ENCODE measurements around the gene MROH8.

GRCh38 chr20:37155987-37156386 is 23.4 kb downstream of the MROH8 start:
- TF ChIP-seq HMG20A (CRISPR knock-in tag; IDR thresholded peaks at IDR 0.05; ENCODE audit: borderline replicate concordance) (no peak), SNAPC2 (CRISPR knock-in tag; IDR thresholded peaks at IDR 0.05) (no peak), REST (IDR thresholded peaks at IDR 0.05; ENCODE audit: borderline replicate concordance in 1 of 2, low read depth in 1 of 2, low read length in 2 of 2) (no peak), MAFK (conservative IDR thresholded peaks at IDR 0.05 in 1 of 2, IDR thresholded peaks at IDR 0.05 in 1 of 2; ENCODE audit: low read length in 2 of 2) (no peak), CTCF (CRISPR knock-in tag; IDR thresholded peaks at IDR 0.05) (no peak), CHD2 (IDR thresholded peaks at IDR 0.05; ENCODE audit: low read depth, low read length) (no peak), MAX (IDR thresholded peaks at IDR 0.05) (no peak), HNRNPLL (IDR thresholded peaks at IDR 0.05; ENCODE audit: low read depth, low read length, poor library complexity, severe bottlenecking) (no peak), HDAC2 (CRISPR knock-in tag; IDR thresholded peaks at IDR 0.05) (no peak), POLR2A (IDR thresholded peaks at IDR 0.05; ENCODE audit: insufficient read depth in 1 of 2, low read depth in 2 of 2, low read length in 2 of 2) (no peak), IRF2 (CRISPR knock-in tag; IDR thresholded peaks at IDR 0.05) (no peak)
- TF ChIP-seq, protein P1, sequence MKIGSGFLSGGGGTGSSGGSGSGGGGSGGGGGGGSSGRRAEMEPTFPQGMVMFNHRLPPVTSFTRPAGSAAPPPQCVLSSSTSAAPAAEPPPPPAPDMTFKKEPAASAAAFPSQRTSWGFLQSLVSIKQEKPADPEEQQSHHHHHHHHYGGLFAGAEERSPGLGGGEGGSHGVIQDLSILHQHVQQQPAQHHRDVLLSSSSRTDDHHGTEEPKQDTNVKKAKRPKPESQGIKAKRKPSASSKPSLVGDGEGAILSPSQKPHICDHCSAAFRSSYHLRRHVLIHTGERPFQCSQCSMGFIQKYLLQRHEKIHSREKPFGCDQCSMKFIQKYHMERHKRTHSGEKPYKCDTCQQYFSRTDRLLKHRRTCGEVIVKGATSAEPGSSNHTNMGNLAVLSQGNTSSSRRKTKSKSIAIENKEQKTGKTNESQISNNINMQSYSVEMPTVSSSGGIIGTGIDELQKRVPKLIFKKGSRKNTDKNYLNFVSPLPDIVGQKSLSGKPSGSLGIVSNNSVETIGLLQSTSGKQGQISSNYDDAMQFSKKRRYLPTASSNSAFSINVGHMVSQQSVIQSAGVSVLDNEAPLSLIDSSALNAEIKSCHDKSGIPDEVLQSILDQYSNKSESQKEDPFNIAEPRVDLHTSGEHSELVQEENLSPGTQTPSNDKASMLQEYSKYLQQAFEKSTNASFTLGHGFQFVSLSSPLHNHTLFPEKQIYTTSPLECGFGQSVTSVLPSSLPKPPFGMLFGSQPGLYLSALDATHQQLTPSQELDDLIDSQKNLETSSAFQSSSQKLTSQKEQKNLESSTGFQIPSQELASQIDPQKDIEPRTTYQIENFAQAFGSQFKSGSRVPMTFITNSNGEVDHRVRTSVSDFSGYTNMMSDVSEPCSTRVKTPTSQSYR (CRISPR knock-in tag; IDR thresholded peaks at IDR 0.05; ENCODE audit: borderline replicate concordance) = no peak
- TF ChIP-seq, protein P2, sequence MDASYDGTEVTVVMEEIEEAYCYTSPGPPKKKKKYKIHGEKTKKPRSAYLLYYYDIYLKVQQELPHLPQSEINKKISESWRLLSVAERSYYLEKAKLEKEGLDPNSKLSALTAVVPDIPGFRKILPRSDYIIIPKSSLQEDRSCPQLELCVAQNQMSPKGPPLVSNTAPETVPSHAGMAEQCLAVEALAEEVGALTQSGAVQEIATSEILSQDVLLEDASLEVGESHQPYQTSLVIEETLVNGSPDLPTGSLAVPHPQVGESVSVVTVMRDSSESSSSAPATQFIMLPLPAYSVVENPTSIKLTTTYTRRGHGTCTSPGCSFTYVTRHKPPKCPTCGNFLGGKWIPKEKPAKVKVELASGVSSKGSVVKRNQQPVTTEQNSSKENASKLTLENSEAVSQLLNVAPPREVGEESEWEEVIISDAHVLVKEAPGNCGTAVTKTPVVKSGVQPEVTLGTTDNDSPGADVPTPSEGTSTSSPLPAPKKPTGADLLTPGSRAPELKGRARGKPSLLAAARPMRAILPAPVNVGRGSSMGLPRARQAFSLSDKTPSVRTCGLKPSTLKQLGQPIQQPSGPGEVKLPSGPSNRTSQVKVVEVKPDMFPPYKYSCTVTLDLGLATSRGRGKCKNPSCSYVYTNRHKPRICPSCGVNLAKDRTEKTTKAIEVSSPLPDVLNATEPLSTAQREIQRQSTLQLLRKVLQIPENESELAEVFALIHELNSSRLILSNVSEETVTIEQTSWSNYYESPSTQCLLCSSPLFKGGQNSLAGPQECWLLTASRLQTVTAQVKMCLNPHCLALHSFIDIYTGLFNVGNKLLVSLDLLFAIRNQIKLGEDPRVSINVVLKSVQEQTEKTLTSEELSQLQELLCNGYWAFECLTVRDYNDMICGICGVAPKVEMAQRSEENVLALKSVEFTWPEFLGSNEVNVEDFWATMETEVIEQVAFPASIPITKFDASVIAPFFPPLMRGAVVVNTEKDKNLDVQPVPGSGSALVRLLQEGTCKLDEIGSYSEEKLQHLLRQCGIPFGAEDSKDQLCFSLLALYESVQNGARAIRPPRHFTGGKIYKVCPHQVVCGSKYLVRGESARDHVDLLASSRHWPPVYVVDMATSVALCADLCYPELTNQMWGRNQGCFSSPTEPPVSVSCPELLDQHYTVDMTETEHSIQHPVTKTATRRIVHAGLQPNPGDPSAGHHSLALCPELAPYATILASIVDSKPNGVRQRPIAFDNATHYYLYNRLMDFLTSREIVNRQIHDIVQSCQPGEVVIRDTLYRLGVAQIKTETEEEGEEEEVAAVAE (CRISPR knock-in tag; IDR thresholded peaks at IDR 0.05; ENCODE audit: borderline replicate concordance) = no peak
- TF ChIP-seq, protein P3, sequence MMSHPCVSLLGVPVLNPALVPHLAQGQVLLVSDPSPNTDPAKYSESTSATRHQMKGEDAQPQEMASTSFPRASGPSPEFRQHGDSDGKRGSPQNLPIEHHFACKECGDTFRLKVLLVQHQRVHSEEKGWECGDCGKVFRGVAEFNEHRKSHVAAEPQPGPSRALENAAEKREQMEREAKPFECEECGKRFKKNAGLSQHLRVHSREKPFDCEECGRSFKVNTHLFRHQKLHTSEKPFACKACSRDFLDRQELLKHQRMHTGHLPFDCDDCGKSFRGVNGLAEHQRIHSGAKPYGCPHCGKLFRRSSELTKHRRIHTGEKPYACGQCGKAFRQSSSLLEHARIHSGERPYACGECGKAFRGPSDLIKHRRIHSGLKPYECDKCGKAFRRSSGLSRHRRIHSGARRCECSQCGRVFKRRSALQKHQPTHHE (CRISPR knock-in tag; IDR thresholded peaks at IDR 0.05; ENCODE audit: borderline replicate concordance) = no peak

All from HepG2 (cell line).